ENCODE data around the gene KDELR1. TPM values are rescaled to one million over a fixed set of nuclear protein-coding genes. Genes with fewer than 3 reads are reported as not detected.

KDELR1 gene
- total and polyA plus RNA-seq, 9 of the 15 experiments (the other 6 are each of a cell fraction or from before 2014, with no cell fraction given), result 6.1 to 165 (median 58.5) TPM

GRCh38 chr19:48403606-48404005 is 12.3 kb upstream of the KDELR1 start (continued):
- TF ChIP-seq ZNF318 (IDR thresholded peaks at IDR 0.05; ENCODE audit: borderline replicate concordance in 1 of 2, low read depth in 1 of 2) (no peak), ZBTB40 (IDR thresholded peaks at IDR 0.05) (peak; percentile 37; the same call in 1 of the 2 replicates), ZBTB40 (CRISPR knock-in tag; IDR thresholded peaks at IDR 0.05) (no peak), ZNF589 (CRISPR knock-in tag; IDR thresholded peaks at IDR 0.05; ENCODE audit: low read depth) (no peak), ASH1L (IDR thresholded peaks at IDR 0.05; ENCODE audit: borderline replicate concordance, low read depth, partially characterized antibody) (peak; percentile 49), NR2C2 (CRISPR knock-in tag; IDR thresholded peaks at IDR 0.05) (no peak), NR2C2 (tag; IDR thresholded peaks at IDR 0.05) (0 out of 2 replicates have a peak, but pooled peaks have one; percentile 26), PURB (CRISPR knock-in tag; IDR thresholded peaks at IDR 0.05; ENCODE audit: low read depth) (no peak), ZNF174 (CRISPR knock-in tag; IDR thresholded peaks at IDR 0.05) (no peak), MBD2 (IDR thresholded peaks at IDR 0.05; ENCODE audit: borderline replicate concordance, low read depth) (peak; percentile 60; the same call in 1 of the 2 replicates), KLF6 (CRISPR knock-in tag; IDR thresholded peaks at IDR 0.05; ENCODE audit: borderline replicate concordance) (no peak)

Data from K562 (cell line).